ENCODE data around the gene PAM16. TPM values are rescaled to one million over a fixed set of nuclear protein-coding genes. Genes with fewer than 3 reads are reported as not detected.

The PAM16 gene
- total RNA-seq, 4 donors from 2014 or later, result 26.2 to 64.5 (median 40.9) TPM

DNA sequence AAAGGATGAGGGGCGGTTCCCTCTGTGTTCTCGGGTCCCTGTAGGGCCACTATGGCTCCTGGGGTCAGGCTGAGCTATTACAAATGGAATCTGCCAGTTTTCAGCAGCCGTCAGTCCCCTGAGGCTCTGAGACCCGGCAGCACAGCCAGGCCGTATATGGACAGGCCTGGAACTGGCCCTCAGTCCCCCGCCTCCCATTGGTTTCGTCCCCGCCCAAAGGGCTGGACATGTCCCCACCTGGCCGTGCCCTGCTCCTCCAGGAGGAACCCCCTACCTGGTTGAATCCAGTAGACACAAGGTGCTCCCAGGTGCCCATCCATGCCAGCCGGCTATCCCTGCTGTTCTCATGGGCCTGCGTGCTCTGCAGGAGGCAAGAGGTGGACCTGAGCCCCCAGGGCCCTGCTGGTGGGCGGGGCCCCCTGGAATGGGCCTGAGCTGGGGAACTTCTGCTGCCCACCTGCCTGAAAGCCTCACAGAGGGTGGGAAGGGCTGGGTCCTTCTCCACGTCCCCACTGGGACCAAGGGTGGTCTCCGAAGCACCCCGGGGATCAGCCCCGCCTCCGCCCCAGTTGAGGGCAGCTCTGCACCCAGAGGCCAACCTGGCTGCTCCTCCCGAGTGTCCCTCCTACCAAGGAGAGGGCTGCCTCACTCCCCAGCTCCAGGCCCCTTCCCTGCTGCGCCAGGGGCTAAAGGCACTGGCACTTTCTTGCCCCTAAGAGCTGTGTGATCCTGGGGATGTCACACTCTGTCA, 37.3 kb upstream of the PAM16 start:
- no peak for DNase-seq (ENCODE audit: low spot score in 2 of 2)
- TF ChIP-seq POLR2A (IDR thresholded peaks at IDR 0.05), result no peak
- TF ChIP-seq, protein P1, sequence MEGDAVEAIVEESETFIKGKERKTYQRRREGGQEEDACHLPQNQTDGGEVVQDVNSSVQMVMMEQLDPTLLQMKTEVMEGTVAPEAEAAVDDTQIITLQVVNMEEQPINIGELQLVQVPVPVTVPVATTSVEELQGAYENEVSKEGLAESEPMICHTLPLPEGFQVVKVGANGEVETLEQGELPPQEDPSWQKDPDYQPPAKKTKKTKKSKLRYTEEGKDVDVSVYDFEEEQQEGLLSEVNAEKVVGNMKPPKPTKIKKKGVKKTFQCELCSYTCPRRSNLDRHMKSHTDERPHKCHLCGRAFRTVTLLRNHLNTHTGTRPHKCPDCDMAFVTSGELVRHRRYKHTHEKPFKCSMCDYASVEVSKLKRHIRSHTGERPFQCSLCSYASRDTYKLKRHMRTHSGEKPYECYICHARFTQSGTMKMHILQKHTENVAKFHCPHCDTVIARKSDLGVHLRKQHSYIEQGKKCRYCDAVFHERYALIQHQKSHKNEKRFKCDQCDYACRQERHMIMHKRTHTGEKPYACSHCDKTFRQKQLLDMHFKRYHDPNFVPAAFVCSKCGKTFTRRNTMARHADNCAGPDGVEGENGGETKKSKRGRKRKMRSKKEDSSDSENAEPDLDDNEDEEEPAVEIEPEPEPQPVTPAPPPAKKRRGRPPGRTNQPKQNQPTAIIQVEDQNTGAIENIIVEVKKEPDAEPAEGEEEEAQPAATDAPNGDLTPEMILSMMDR (IDR thresholded peaks at IDR 0.05), result no peak
- 71 to 87% methylated on average over 13 to 18 of the region's 19 CpGs for WGBS, 2 donors
- no peak overlapping the region for H3K4me3 ChIP-seq (ENCODE audit: low read depth, poor library complexity, severe bottlenecking)
- intact Hi-C loops (cut with DNase I; ENCODE audit: low total_unique reads), result no loop called here

DNA sequence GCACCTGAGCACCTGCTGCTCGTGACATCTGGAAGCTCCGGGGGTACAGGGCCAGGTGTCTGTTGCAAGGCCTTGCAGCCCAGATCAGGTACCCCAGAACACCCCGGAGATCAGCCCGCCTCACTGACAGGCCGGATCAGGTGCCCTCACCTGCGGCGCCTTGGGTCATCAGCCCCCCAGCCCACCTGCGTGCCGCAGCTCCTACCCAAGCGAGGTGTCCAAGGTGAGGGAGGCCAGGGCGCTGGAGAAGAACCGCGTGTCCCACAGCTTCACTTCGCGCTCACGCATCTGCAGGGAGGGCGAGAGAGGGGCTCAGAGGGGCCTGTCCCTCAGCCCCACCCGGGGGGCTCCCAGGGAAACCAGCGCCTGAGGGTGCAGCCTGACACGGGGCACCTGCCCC, 36.7 kb upstream of the PAM16 start:
- no peak overlapping the region for H3K4me3 ChIP-seq (ENCODE audit: low read depth, poor library complexity, severe bottlenecking)
- DNase-seq (ENCODE audit: low spot score in 2 of 2), result no peak
- WGBS, 2 donors, result 87 to 89% methylated on average over 20 of the region's 20 CpGs
- TF ChIP-seq, protein P1 (IDR thresholded peaks at IDR 0.05), result no peak
- TF ChIP-seq POLR2A (IDR thresholded peaks at IDR 0.05), result no peak
- intact Hi-C loops (cut with DNase I; ENCODE audit: low total_unique reads), result no loop called here

DNA sequence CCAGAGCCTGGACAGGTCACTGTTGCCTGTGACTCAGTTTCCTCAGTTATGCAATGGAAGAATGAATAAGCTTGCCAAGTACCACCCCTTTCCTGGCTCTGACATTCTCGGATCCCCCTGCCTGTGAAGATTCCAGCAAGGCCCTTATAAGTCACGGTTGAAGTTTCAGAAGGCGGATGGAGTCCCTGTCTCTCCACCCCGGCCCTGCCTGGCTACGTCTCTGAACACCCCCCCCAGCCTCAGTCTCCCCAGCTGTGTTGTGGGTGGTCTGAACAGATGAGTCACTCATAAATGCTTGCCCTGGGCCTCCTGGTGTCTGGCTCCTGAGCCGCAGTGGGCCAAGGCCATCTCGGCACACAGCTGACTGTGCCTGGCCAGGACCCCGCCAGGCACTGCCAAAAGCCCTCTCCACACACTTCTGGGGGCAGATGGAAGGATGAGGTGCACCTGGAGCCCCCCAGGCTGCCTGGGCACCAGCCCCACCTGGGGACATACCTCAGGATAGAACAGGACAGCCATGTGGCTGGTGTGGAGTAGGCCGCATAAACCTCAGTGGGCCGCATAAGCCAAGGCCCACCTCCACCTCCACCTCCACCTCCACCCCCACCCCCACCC, 35.9 kb upstream of the PAM16 start:
- TF ChIP-seq POLR2A (IDR thresholded peaks at IDR 0.05), result no peak
- TF ChIP-seq, protein P1 (IDR thresholded peaks at IDR 0.05), result no peak
- intact Hi-C loops (cut with DNase I; ENCODE audit: low total_unique reads), result no loop called here
- WGBS, 2 donors, result 65 to 79% methylated on average over 5 to 9 of the region's 10 CpGs
- no peak overlapping the region for H3K4me3 ChIP-seq (ENCODE audit: low read depth, poor library complexity, severe bottlenecking)
- no peak for DNase-seq (ENCODE audit: low spot score in 2 of 2)

DNA sequence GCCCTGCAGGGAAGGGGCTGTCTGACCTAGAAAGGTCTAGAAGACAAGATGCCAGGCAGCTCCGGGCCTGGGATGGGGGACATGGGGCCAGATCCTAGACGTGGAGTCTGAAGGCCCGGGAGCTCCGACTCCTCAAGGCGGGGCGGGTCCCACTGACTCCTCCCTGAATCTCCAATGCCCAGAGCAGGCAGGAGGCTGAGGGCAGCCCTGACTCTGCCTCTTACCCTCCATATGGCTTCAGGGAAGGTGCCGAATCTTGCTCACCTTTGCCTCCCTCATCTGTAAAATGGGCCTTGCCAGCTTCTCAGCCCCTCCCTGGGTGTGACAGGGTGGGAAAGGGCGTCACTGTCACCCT, 35.3 kb upstream of the PAM16 start:
- WGBS, 2 donors, result 48 to 51% methylated on average over 5 to 8 of the region's 8 CpGs
- DNase-seq (ENCODE audit: low spot score in 2 of 2), result no peak
- no peak overlapping the region for H3K4me3 ChIP-seq (ENCODE audit: low read depth, poor library complexity, severe bottlenecking)
- intact Hi-C loops (cut with DNase I; ENCODE audit: low total_unique reads), result no loop called here
- TF ChIP-seq, protein P1 (IDR thresholded peaks at IDR 0.05), result no peak
- TF ChIP-seq POLR2A (IDR thresholded peaks at IDR 0.05), result no peak

DNA sequence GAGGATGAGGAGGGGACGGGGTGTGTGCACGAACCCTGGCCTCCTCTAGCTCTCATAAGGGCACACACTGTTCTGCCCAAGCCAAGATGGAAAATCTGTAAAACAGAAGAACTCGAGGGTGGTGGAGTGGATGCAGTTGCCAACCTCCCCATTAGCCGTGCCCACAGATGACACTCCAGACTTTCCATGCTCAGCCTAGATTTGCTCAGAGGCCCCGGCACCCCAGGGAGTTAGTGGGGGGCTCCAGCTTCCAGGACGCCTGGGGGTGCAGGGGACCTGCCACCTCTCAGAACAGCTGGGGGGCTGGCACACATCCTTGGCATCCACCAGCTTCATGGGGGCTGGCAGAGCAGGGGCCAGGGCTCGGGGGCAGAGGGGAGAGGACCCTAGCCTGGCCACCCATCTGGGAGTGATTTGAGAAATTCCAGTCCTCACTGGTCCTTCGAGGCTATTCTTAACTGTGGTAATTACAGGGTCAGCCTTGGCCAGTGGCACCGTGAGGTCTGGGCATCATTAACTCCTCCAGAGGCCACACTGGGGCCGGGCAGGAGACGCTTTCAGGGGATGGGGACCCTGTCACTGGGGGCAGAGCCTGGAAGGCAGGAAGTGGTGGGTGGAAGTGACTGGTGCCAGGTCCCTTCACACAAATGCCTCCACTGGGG, 34.8 kb upstream of the PAM16 start:
- no peak for DNase-seq (ENCODE audit: low spot score in 2 of 2)
- H3K4me3 ChIP-seq (ENCODE audit: low read depth, poor library complexity, severe bottlenecking), result no peak overlapping the region
- intact Hi-C loops (cut with DNase I; ENCODE audit: low total_unique reads), result no loop called here
- TF ChIP-seq, protein P1 (IDR thresholded peaks at IDR 0.05), result no peak
- no peak for TF ChIP-seq POLR2A (IDR thresholded peaks at IDR 0.05)
- 63 to 71% methylated on average over 11 of the region's 11 CpGs for WGBS, 2 donors

Measured in lower leg skin (tissue), 4 donors.